LNCAP (cell line): Measurements from ENCODE around the gene ATP9A.

Experiments used
- TF ChIP-seq, protein P1 (sequence below): fragments of 450-650 bp; IDR thresholded peaks from 2 replicates; pipeline ENCODE4 v1.5.1; 2017; ENCODE audit warnings: mild to moderate bottlenecking

The ATP9A gene

DNA sequence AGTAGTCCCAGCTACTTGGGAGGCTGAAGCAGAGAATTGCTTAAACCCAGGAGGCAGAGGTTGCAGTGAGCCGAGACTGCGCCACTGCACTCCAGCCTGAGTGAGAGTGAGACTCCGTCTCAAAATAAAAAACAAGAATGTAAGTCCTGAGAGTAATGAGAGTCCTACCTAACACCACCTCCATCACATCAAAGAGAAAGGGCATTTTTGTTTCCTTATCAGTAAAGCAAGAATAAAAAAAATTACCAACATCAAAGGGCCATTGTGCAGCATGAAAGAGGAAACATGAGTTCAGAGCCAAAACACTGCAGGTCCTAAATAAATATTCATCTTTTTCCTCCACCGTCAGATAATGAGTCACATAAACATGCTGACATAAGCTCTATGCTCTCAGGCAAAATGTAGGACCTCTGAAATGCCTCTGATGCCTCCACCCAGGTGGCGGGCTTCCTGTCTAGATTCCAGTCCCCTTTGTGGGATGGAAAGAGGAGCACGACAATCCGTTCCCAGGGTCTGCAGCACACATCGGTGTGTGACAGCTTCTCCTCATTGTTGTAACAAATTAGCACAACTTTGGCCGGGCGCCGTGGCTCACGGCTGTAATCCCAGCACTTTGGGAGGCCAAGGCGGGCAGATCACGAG, 7.2 kb downstream of the ATP9A start:
- TF ChIP-seq, protein P1, sequence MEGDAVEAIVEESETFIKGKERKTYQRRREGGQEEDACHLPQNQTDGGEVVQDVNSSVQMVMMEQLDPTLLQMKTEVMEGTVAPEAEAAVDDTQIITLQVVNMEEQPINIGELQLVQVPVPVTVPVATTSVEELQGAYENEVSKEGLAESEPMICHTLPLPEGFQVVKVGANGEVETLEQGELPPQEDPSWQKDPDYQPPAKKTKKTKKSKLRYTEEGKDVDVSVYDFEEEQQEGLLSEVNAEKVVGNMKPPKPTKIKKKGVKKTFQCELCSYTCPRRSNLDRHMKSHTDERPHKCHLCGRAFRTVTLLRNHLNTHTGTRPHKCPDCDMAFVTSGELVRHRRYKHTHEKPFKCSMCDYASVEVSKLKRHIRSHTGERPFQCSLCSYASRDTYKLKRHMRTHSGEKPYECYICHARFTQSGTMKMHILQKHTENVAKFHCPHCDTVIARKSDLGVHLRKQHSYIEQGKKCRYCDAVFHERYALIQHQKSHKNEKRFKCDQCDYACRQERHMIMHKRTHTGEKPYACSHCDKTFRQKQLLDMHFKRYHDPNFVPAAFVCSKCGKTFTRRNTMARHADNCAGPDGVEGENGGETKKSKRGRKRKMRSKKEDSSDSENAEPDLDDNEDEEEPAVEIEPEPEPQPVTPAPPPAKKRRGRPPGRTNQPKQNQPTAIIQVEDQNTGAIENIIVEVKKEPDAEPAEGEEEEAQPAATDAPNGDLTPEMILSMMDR, result no peak

DNA sequence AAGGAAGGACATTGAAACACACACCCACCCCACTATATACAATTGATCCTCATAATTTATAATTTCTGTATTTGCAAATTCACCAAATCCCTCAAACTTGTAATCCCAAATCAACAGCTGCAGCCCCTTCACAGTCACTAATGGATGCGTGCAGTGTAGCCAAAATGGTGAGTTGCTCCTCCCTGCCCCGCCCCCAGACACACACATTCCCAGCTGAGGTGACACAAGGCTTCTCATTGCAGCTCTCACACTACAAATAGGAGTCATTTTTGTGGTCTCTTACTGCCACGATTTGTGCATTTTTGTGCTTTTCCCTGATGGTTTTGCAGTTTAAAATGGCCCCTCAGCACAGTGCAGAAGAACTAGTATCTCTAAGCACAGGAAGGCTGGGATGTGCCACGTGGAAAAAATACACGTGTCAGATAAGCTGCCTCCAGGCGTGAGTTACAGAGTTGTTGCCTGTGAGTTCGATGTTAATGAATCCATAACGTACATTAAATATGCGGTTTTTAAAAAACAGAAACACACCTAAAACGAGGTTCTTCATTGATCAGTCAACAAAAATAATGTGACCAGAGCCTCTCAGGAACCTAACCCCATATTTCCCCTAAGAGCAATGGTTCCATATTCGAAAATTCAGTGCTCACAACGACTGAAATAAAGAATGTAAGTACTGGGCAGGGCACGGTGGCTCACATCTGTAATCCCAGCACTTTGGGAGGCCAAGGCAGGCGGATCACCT, 8.2 kb downstream of the ATP9A start:
- TF ChIP-seq, protein P1, result no peak

DNA sequence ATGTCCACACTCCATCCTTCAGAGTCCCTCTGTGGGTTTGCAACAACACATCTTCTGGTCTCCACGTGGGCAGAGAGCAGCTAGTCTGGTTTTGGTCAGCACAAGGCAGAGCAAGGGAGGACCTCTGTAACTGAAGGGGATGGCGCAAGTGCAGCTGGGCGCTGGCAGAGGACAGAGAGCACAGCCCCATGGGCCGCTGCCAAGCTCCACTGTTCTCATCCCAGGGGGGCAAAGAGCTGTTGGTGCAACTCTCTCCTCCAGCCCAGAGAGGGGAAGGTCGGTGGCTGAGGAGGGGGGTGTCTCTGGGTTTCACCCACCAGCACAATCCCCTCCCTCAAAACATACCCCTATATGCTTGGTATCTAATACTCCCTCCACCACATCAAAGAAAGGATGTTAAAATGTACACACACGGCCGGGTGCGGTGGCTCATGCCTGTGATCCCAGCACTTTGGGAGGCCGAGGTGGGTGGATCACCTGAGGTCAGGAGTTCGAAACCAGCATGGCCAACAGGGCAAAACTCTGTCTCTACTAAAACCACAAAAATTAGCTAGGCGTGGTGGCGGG, 9.1 kb downstream of the ATP9A start:
- TF ChIP-seq, protein P1, result no peak

DNA sequence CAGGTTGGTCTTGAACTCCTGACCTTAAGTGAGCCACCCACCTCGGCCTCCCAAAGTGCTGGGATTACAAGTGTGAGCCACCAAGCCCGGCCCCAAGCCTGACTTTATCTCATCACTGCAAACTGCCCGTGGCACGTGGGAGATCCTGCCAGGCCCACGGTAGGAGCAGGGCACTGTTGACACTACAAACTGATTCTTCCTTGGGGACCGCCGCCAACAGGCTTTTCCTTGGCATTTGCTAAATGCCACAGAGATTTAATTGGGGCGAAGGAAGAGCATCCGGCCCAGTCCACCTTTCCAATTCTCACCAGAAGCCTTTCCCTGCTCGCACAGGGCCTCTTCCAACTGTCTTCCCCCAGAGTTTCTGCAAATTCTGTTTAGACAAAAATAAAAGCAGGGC, 11.0 kb downstream of the ATP9A start:
- TF ChIP-seq, protein P1, result no peak

DNA sequence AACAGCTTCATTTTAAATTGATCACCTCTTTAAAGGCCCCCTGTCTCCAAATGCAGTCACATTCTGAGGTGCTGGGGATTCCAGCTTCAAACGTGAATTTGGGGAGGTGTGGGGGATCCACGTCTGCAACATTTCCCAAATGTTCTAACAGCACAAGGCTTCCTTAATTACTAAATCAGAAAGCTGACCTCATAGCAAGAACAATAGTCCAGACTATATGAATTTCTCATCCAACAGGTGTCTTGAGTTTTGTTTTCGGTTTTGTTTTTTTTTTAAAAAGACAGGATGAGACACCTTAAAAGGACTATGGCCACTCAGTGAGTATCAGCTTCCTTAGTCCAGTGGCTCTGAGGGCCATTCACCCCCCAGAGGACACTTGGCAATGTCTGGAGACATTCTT, 11.5 kb downstream of the ATP9A start:
- TF ChIP-seq, protein P1, result no peak

DNA sequence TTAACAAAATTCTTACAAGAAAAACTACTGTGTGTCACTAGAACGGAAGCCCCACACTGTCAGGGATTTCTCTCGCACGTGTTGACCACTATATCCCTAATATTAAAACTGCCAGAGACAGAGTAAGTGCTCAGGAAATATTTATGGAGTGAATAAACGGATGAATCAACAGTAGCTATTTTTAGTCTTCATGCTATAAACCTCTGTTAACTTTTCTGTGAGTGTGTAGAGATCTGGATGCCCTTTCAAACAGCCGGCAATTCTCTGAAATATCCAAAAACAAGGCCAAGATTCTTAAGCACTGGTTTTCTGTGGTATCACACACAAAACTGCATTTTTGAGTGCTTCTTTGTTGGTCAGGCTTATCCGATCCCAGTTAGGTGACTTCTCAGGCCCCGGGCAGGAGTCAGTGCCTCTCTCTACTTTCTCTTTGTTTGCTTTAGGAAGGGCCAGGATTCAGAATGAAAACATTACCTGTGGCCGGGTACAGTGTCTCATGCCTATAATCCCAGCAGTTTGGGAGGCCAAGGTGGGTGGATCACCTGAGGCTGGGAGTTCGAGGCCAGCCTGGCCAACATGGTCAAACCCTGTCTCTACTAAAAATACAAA, 15.7 kb downstream of the ATP9A start:
- TF ChIP-seq, protein P1, result no peak

DNA sequence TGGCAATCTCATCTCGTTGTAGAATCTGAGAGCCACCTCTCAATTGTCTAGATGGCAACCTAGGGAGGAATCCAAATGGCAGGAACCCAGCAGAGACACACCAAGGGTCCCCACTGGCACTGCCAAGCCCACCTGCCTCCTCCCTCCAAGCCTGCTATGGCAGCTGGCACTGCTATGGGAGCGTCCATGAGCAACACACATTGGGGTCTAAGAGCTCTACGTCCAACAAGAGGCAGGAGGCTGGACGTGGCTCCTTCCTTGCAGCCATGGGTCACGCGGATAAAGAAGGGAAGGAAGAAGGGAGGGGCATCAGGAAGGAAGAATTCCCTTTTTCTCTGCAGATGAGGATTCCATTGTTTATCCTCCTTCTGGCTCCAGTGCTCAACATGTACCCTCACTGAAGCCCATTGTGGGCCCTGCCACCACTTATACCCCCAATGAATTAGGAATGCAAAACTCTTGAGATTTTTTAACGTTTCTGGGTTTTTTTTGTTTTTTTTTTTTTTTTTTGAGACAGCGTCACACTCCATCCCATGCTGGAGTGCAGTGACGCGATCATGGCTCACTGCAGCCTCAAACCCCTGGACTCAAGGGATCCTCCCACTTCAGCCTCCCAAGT, 17.3 kb downstream of the ATP9A start:
- TF ChIP-seq, protein P1, result no peak
